GM10847 (cell line): ENCODE results near the gene ZFHX3.

Experiments used
- POLR2A ChIP-seq: IDR thresholded peaks from 2 replicates; pipeline ENCODE4 v1.6.1; 2011; ENCODE audit not compliant: insufficient read length; ENCODE audit errors: extremely low read depth

ZFHX3 gene

GRCh38 chr16:72969812-72970211, 78.1 kb downstream of the ZFHX3 start:
- no peak for TF ChIP-seq POLR2A

- no peak for TF ChIP-seq POLR2A
Observed at GRCh38 chr16:72969146-72969545, 78.8 kb downstream of the ZFHX3 start.

GRCh38 chr16:72967941-72968340, 80.0 kb downstream of the ZFHX3 start:
- TF ChIP-seq POLR2A: no peak

- no peak for TF ChIP-seq POLR2A
Observed at GRCh38 chr16:72963533-72964315, 84.2 kb downstream of the ZFHX3 start.

- TF ChIP-seq POLR2A: no peak
Observed at GRCh38 chr16:72962347-72962746, 85.6 kb downstream of the ZFHX3 start.

GRCh38 chr16:72961863-72962262, 86.1 kb downstream of the ZFHX3 start:
- TF ChIP-seq POLR2A: no peak

GRCh38 chr16:72961115-72961832, 86.7 kb downstream of the ZFHX3 start:
- no peak for TF ChIP-seq POLR2A

- no peak for TF ChIP-seq POLR2A
Observed at GRCh38 chr16:72960101-72960500, 87.8 kb downstream of the ZFHX3 start.

GRCh38 chr16:72959301-72959996, 88.5 kb downstream of the ZFHX3 start:
- no peak for TF ChIP-seq POLR2A

- TF ChIP-seq POLR2A: no peak
Observed at GRCh38 chr16:72958522-72959076, 89.3 kb downstream of the ZFHX3 start.

GRCh38 chr16:72957303-72958277, 90.3 kb downstream of the ZFHX3 start:
- TF ChIP-seq POLR2A: no peak

- TF ChIP-seq POLR2A: no peak
Observed at GRCh38 chr16:72956124-72957064, 91.5 kb downstream of the ZFHX3 start.

- TF ChIP-seq POLR2A: no peak
Observed at GRCh38 chr16:72952811-72953271, 95.1 kb downstream of the ZFHX3 start.
